K562 (cell line): Measurements from ENCODE around the gene PNMA8B.

Experiments used
- AFF1 ChIP-seq, 2 experiments: fragments of 450-650 bp; IDR thresholded peaks; 2 replicates each; pipeline ENCODE4 v1.6.1; 2018; ENCODE audit warnings: mild to moderate bottlenecking in 2 of 2, low read depth in 1 of 2; ENCODE audit not compliant: partially characterized antibody in 2 of 2
- CTCF ChIP-seq, 3 experiments: IDR thresholded peaks in 2 of 3; conservative IDR thresholded peaks in 1 of 3; 2 replicates each; pipeline ENCODE4 v1.5.1; 2011 to 2012; ENCODE audit warnings: low read length in 3 of 3, mild to moderate bottlenecking in 3 of 3, control low read depth in 2 of 3, improper control_type of control experiment in 1 of 3, inconsistent platforms in 1 of 3, low read depth in 1 of 3, mixed read lengths in 1 of 3, moderate library complexity in 1 of 3; ENCODE audit not compliant: insufficient read depth in 2 of 3
- KLF10 ChIP-seq: fragments of 250-450 bp; sonication (Bioruptor Pico); IDR thresholded peaks from 2 replicates; pipeline ENCODE4 v1.6.1; 2021; ENCODE audit warnings: matching md5 sums
- POLR2AphosphoS5 ChIP-seq: IDR thresholded peaks from 2 replicates; pipeline ENCODE4 v1.6.1; 2011; ENCODE audit warnings: mild to moderate bottlenecking, low read depth, low read length, moderate library complexity; ENCODE audit not compliant: control insufficient read depth, insufficient read depth

- TF ChIP-seq POLR2AphosphoS5: no peak
- no peak for TF ChIP-seq AFF1 (IDR thresholded peaks at IDR 0.05; ENCODE audit: low read depth in 1 of 2, partially characterized antibody in 2 of 2)
- TF ChIP-seq KLF10 (CRISPR knock-in tag): no peak
- no peak for TF ChIP-seq CTCF (IDR thresholded peaks at IDR 0.05 in 2 of 3, conservative IDR thresholded peaks at IDR 0.05 in 1 of 3; ENCODE audit: insufficient read depth in 2 of 3, low read depth in 1 of 3, low read length in 3 of 3)
These were observed 4.9 kb downstream of the PNMA8B start for GRCh38 chr19:46490774-46491173.
